ENCODE data around the gene TMEM134.
A peak's percentile ranks its signal among the peaks of the same experiment; 100 is the strongest.

TMEM134 gene

DNA sequence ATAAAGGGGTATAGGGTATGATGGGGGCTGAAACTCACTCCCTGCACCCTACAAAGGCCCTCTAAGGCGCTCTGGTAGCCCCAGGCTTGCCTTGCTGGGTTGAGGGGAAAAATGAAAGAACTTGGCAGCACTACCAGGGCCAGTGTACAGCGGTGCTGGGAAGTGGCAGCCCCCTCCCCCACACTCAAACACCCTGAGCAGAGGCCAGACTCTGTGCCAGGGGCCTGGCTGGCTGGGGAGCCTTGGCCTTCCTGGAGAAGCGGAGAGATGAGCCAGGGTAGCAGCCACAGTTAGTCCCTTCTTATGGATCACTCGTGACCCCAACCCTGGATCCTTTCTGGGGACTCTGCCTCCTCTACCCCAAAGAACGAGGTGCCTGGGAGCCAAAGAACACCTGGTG lies 2.7 kb downstream of the TMEM134 start:
- Histone ChIP-seq H3K27ac (peak overlapping the region in 8 of 21 experiments; percentile 3 to 99 (median 94)), H3K4me3 (no peak overlapping the region)

DNA sequence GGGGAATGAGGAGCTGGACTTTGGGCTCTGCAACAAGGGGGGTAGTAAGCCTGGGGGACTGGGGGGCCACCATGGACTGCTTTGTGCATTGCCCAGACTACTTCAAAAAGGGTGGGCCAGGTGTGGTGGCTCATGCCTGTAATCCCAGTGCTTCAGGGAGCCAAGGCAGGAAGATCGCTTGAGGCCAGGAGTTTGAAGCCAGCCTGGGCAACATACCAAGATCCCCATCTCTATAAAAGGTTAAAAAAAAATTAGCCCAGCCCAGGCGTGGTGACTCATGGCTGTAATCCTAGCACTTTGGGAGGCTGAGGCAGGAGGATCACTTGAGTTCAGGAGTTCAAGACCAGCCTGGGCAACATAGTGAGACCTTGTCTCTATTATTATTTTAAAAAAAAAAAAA lies 3.5 kb downstream of the TMEM134 start:
- Histone ChIP-seq H3K4me3 (peak overlapping the region in 1 of 7 experiments; percentile 50), H3K27ac (peak overlapping the region in 17 of 21 experiments; percentile 83 to 99 (median 93))

DNA sequence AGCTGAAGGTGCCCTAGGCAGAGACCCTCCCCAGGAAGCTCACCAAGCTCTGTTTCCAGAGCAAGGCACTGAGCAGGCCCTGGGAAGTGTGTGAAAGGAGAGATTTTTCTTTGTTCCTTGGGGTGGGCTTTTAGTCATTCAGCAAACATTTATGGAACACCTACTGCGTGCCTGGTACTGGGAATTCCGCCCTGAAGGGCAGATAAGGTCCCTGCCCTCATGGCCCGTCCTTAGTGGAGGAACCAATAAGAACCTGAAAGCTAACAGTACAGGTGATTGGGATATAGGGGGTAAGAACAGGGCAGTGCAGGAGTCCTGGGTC lies 3.9 kb downstream of the TMEM134 start:
- H3K4me3 ChIP-seq: peak overlapping the region; percentile 37 to 53 (median 45)
- H3K27ac ChIP-seq: peak overlapping the region; percentile 13 to 99 (median 92)

DNA sequence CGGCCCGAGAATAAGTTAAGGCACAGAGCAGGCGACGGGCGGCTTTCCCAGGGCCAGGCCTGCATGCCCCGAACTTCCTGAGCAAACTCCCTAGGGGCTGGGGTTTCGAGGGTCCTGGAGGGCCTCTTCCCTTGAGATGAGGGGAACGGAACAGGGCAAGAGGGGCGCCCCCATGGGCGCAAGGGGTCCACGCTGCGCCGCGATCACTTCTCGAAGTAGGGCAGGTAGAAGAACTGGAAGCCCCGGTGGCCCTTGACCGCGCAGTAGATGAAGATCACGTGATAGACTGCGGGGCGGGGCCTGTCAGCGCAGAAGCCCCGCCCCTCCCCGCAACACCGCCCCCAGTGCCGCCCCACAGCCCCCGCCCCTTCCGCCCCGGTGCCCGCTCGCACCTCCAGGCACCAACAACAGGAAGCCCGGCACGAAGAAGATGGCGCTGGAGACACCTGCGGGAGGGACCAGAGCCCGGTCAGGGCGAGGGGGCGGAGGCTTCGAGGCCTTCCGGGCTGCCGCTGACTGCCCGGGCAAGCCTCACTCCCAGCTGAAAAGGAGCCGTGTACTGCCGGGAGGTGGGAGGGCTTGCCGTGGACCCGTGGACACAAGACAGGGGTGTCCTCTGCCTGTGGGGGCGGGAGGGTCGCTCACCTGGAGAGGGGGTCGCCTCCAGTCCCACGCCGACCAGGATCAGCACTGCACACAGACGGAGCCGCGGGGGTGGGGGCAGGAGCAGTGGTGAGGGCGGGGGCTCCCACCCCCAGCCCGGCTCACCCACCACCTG lies 4.5 kb downstream of the TMEM134 start:
- H3K27ac ChIP-seq: peak overlapping the region; percentile 33 to 99 (median 92)
- peak overlapping the region; percentile 37 to 53 (median 45) for H3K4me3 ChIP-seq

DNA sequence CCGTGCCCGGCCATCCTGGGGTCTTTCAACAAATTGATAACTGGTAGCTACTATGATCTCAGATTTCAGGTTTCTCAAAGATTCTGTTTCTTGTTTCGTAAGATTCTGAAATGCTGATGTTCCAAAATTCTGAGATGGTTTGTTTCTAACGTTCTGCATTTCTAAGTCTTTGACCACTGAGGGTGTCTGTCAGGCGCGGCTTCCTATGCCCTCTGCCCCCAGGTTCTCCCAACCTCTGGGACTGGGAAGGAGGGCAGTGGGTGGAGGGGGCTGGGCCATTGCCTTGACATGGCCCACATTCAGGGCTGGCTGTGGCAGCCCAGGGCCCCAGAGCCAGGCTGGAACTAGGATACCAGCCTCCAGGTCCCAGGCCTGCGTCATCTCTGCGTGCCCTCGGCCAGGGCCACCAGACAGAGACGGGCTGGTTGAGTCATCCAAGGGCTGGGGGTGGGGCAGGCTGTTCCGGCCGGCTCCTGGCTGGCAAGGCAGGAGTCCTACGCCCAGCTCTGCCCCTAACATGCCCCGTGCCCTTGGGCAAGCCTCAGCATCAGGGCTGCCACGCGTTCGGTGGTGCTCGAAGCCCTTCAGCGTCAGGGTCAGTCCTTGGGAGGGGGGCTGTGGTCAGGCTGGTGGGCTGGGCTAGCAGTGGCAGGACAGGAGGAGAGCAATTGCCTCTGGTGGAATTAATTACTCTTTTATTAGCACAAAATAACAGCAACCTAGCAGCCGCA lies 5.2 kb downstream of the TMEM134 start:
- Histone ChIP-seq H3K4me3 (peak overlapping the region; percentile 37 to 53 (median 45)), H3K27ac (peak overlapping the region; percentile 33 to 99 (median 92))

DNA sequence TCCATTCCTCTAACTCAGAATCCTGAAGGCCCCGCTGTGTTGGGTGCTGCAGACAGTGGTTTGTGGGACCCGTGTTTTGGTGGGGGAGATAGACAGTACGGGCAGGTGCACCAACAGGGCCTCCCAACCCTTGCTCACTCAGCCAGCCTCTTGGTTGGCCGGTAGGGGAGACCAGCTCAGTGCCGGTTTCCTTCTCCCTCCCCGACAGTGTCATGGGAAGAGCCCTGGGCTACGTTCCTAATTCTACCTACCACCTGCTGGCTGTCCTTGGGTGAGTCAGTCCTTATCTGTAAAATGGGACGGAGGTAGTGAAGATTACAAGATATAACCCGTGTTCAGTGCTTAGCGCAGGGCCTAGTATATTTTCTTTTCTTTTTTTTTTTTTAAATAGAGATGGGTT lies 5.9 kb downstream of the TMEM134 start:
- peak overlapping the region in 12 of 21 experiments; percentile 83 to 99 (median 92) for H3K27ac ChIP-seq

DNA sequence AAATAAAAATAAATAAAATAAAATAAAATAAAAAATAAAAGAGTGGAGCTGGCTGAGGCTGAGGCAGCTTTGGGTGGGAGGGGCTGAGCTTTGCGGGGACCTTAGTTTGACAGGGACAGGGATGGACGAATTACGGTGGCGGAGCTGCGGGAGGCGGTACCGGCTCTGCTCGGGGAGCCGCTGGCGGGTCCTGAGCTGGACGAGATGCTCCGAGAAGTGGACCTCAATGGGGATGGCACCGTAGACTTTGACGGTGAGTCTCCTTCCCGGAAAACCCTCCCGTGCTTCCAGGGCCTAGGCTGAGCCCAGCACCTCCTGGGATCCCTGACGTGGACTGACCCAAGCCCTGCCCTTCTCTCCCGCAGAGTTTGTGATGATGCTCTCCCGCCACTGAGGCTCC lies 10.8 kb downstream of the TMEM134 start:
- no peak overlapping the region for H3K4me3 ChIP-seq
- peak overlapping the region in 1 of 21 experiments; percentile 18 for H3K27ac ChIP-seq

More for the DNA sequence above, 5.9 kb downstream of the TMEM134 start:
- no peak overlapping the region for H3K4me3 ChIP-seq

DNA sequence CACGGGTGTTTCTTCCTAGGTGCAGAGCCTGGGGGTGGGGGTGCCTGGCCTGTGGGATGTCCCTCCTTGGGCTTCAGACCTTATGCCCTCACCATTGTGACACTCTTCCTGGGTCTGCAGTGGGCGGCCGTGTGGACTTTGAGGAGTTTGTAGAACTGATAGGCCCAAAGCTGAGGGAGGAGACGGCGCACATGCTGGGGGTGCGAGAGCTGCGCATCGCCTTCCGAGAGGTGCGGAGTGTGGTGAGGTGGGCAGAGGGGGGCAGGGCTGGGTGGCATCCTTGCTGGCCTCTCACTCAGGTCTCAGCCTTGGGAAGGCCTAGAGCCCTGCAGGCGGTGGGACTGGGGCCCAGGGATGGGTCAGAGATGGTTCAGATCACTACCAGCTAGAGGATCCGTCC lies 11.6 kb downstream of the TMEM134 start:
- no peak overlapping the region for H3K4me3 ChIP-seq
- no peak overlapping the region for H3K27ac ChIP-seq

DNA sequence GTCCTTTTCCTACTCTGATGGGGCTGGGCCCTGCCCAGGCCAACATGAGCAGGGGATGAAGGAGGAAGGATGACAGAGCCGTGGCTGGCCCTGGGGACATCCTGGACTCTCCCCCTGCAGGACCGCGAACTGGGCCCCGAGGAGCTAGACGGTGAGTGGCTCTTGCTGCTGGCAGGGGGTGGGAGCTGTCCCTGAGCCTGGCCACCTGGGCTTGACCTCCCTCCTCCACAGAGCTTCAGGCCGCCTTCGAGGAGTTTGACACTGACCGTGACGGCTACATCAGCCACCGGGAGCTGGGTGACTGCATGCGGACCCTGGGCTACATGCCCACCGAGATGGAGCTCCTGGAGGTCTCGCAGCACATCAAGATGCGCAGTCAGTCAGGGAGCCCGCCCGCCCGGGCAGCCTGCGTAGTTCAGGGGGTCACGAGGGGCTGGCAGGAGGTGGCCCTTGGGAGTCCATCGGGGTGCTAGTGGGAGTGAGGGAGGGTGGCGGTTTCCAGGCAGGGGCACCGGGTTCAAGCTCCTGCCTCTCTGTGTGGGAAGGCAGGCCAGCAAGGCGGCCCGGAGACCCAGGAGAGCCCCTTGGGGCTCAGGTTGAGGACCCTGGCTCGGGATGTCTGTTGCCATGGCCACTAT lies 12.9 kb downstream of the TMEM134 start:
- Histone ChIP-seq H3K27ac (no peak overlapping the region), H3K4me3 (no peak overlapping the region)

DNA sequence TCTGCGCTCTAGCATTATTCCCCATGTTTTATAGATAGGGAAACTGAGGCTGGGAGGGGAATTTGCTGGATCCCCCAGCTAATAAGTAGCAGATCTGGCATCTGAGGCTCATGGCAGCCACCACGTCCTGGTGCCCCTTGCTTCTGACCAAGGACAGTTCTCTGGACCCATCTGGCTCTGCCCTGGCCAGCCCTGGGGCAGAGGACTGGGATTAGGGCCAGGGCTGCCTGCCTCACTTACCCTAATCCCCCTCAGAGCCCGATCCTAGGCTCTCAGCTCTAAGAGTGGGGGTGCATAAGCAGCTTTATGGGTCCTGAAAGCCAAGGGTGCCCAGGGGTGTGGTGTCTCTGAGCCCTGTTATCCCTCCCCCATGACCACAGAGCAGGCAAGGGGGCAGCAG lies 14.0 kb downstream of the TMEM134 start, which contains the start of gene CABP4:
TSS of gene CABP4 (plus strand) at position 301 of the 400 bp plus-strand sequence. CDS start at position 371, 70 bp downstream.
- Histone ChIP-seq H3K27ac (no peak within 1 kb of the TSS), H3K4me3 (no peak within 1 kb of the TSS)

DNA sequence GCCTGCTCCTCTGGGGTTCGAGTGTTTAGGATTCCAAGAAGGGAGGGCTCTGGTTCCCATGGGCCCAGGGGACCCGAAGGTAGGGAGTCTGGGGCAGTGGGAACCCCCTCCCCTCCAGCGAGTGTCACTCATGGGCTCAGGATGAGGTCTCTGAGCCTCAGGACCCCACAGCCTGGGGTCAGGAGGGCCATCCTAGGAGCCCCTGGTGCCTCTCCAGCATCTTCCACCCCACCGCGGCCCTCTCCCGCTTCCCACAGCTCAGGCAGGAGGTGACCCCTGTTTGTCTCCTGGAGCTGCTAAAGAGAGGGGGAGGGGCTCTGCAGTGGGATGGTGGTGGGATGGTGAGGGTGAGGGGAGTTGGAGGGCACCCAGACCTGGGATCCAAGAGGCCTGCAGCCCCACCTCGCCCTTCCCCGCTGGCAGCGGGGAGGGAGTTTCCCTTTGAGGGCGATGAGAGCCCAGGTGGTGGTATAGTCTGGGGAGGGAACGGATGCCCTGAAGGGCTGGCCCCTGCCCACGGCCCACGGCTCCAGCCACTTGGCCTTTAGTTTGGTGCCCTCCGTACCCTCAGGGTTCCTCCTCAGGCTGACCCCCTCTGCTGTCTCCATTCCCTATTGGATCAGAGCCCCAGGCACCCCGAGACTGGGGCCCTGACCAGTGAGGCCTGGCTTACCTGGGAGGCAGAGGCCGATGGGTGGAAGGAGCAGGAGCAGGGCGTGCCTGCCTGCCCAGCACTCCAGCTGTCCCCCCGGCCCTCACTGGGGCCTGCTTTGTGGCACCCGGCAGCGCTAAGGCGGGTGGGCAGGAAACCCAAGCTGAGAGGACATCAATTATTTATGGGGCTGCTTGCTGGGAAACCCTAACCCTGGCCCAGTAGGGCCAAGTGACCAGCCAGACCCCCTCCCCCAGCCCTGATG lies 15.0 kb downstream of the TMEM134 start:
- Histone ChIP-seq H3K4me3 (no peak overlapping the region), H3K27ac (no peak overlapping the region)

DNA sequence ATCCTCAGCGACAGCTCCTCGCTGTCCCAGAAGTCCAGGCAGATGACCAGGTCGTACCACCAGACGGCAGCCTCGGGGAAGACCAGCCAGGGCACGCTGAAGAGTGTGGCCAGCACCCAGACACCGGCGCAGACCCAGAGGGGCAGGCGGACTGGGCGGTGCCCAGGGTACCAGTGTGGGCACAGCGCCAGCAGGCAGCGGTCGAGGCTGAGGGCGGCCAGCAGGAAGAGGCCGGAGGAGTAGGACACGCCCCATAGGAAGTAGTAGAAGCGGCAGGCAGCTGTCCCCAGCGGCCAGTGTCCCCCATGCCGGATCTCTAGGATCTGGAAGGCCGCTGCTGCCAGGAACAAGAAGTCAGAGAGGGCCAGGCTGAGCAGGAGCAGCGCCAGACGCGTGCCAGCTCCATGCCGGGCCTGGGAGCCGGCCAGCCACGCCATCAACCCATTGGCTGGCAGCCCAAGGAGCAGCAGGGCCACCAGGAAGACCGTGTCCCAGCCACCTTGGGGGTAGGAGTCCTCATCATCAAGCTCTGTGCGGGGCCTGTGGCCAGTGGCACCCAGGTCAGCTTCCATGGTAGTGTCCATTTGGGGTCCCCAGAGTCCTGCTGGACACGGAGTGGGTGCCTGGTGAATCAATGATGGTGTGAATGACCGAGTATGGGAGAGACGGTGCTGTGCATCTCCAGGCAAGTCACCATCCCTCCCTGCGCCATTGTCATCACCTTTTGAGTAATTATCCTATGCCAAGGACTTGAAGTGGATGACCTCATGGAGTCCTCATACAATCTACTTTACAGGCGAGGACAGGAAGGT lies 16.7 kb downstream of the TMEM134 start, which contains the start of gene GPR152:
TSS of gene GPR152 (minus strand) at position 589 of the 812 bp plus-strand sequence. CDS start at position 584, 5 bp downstream.
- H3K27ac ChIP-seq: peak within 1 kb of the TSS in 2 of 21 experiments; percentile 27 to 38
- H3K4me3 ChIP-seq: no peak within 1 kb of the TSS

DNA sequence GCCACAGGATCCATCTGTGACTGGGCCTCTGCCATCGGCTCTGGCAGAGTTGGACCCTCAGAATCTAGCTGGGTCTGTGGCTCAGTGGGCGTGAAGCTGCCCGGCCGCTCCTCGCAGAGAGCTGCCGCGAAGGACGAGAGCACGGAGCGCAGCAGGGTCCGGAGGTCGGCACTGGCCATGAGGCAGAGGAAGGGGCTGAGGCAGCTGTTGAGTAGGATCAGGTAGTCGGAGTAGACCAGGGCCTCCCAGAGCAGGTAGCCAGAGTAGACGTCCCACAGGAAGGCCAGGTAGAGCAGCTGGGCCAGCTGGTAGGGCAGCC lies 17.4 kb downstream of the TMEM134 start:
- no peak overlapping the region for H3K27ac ChIP-seq
- H3K4me3 ChIP-seq: no peak overlapping the region

DNA sequence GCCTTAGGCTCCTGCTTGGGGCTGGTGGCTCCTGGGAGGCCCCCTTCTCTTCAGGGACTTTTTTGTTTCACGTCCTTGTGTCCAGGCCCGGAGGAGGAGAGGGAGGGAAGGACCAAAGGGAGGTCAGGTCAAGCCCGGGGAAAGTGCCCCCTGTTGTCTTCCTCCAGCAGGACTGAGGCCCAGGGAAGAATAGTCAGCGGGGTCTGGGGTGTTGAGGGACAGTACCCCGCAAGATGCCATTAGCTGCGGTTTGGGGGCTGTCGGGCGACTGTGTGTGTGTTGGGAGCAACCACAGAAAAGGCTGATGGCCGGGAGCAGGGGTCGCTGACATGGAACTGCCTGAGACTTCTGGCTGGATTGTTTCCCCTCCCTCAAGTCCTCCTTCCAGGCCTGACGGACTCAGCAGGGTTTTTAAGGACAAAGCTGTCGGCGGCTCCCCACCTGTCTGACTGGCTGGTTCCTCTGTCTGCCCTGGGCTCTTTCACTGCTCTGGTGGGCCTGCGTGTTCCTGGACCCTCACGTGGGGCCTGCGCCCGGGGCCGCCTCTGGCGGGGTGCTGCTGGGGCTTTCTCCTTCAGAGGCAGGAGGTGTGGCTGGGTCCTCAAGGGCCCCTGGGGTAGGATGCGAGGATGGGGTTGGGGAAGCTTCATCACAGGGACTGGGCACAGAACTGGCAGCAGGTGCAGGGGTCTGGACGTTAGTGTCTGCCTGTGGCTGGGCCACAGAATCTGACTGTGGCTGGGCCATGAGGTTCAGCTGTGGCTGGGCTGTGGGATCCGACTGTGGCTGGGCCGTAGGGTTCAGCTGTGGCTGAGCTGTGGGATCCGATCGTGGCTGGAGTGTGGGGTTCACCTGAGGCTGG lies 18.0 kb downstream of the TMEM134 start:
- Histone ChIP-seq H3K27ac (peak overlapping the region in 1 of 21 experiments; percentile 0), H3K4me3 (no peak overlapping the region)

DNA sequence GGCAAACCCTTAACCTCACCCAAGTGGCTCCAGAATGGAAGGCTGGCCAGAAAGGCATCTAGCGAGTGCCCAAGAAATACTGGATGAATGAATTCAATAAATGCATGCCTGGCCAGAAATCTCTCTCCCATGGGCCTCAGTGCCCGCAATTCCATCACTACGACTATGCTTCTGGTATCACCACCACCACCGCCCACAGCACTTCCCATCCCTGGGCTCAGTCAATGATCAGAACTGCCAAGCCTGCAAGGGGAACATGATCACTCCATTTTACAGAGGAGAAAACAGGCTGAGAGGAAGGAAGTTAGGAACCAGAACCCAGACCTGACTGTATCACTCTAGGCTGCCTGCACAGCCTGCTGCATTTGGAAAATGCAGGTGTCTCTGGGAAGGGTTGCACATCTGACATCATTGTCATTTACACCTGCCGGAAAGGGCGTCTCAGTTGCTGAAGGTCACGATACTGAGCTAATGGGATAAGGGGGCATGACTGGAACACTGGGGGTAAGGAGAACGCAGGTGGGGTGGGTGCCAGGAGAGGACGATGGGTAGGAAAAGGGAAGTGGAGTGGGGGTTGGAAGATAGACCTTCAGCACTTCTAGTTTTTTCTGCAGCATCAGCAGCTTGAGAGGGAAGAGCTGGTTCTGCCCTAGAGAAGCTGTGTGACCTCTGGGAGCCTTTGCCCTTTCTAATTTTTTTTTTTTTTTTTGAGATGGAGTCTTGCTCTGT lies 19.8 kb downstream of the TMEM134 start:
- H3K27ac ChIP-seq: peak overlapping the region in 1 of 21 experiments; percentile 29
- H3K4me3 ChIP-seq: no peak overlapping the region

DNA sequence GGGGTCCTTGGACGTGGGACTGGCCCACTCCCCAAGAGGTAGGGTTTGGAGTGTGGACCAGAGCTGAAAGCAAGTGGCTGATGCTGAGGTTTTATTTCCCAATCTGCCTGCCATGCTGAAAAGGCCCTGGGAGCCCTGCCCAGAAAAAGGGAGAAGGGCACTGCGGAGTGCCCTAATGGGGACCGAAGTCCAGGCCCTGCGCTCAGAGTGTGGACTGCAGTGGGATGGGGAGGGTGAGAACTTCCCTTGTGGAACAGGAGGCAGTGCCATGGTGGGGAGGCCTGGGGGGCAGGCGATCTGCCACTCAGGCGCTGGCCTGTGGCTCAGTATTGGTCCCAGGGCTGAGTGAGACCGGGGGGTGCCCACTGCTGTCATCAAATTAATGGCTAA lies 20.8 kb downstream of the TMEM134 start:
- Histone ChIP-seq H3K27ac (no peak overlapping the region), H3K4me3 (no peak overlapping the region)

DNA sequence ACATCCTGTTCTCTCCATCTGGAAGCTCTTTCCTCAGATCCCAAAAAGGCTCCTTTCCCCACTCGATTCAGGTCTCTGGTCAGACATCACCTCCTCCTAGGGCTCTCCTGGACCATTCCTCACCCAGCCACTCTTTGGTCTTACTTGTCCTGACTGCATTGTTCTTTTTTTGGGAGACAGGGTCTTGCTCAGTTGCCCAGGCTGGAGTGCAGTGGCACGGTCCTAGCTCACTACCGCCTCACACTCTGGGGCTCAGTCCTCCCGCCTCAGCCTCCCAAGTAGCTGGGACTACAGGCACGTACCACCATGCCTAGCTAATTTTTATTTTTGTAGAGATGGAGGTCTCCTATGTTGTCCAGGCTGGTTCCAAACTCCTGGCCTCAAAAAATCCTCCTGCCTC lies 23.5 kb downstream of the TMEM134 start:
- peak overlapping the region in 6 of 21 experiments; percentile 1 to 98 (median 92) for H3K27ac ChIP-seq
- H3K4me3 ChIP-seq: no peak overlapping the region

All from skin epidermis (tissue), 12 donors.